ENCODE data around the gene FGF19. TPM values are rescaled to one million over a fixed set of nuclear protein-coding genes. Genes with fewer than 3 reads are reported as not detected.
"Not testable (repeated sequence)": the region's sequence is repeated elsewhere in the genome, so short reads cannot be mapped to it uniquely, and the experiment has no call there.

Gene FGF19
- total RNA-seq, 1 experiment from 2014 or later = 17.6 TPM

DNA sequence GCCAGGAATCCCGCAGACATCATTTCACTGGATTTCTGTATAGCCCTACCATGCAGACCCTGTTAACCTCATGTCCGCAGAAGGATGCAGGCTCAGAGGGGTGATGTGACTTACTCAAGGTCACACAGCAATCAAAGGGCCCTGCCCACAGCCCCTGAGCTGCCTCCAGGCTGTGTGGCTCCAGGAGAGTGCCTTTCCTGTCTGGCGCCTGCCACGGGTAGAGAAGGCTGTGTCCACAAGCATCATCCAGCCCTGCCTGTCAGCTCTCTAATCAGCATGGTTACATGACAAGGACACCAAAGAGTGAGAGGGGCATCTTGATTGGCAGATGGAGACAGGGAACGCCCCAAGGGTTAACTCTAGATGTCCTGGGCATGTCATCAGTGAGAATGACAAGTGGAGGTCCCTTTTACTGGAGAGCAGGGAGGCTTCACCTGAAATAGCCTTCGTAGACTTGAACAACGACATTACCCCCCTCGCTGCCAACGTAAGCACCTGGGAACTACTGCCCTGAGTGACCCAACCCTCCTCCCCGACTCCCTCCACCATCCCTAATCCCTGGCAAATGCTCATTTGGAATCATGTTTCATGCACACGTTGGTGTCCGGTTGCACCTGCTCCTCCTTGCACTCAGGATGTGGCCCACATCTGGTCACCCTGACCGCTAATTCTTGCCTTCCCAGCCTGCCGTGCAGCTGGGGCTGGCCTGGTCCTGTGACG is 6.9 kb downstream of the FGF19 start:
- DNase-seq (ENCODE audit: low spot score) (no peak), ATAC-seq (no peak)
- Mint-ChIP-seq H3K36me3 (peaks cover 13% of the 10 kb centered on the region), H3K27me3 (ENCODE audit: low read depth) (no peaks in the 10 kb centered on the region), H3K27ac (peak overlapping the region; percentile 80), H3K4me1 (peaks cover 46% of the 10 kb centered on the region), H3K4me3 (no peak overlapping the region), H3K9me3 (no peaks in the 10 kb centered on the region)
- ChIA-PET POLR2A (no interaction called here), CTCF (interaction anchor here (1.2 to 1.3 kb wide), 2 partner anchors 12 to 22 kb away, joined by 5 read pairs; no protein-coding TSS in a partner anchor)
- TF ChIP-seq FOXJ3 (CRISPR knock-in tag; IDR thresholded peaks at IDR 0.05; ENCODE audit: borderline replicate concordance) (no peak), GABPB1 (CRISPR knock-in tag; IDR thresholded peaks at IDR 0.05) (no peak), ZNF396 (CRISPR knock-in tag; IDR thresholded peaks at IDR 0.05; ENCODE audit: borderline replicate concordance) (no peak), SOX15 (CRISPR knock-in tag; IDR thresholded peaks at IDR 0.05) (no peak)
- TF ChIP-seq, protein P1, sequence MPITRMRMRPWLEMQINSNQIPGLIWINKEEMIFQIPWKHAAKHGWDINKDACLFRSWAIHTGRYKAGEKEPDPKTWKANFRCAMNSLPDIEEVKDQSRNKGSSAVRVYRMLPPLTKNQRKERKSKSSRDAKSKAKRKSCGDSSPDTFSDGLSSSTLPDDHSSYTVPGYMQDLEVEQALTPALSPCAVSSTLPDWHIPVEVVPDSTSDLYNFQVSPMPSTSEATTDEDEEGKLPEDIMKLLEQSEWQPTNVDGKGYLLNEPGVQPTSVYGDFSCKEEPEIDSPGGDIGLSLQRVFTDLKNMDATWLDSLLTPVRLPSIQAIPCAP (CRISPR knock-in tag; IDR thresholded peaks at IDR 0.05) = no peak
- TF ChIP-seq, protein P2, sequence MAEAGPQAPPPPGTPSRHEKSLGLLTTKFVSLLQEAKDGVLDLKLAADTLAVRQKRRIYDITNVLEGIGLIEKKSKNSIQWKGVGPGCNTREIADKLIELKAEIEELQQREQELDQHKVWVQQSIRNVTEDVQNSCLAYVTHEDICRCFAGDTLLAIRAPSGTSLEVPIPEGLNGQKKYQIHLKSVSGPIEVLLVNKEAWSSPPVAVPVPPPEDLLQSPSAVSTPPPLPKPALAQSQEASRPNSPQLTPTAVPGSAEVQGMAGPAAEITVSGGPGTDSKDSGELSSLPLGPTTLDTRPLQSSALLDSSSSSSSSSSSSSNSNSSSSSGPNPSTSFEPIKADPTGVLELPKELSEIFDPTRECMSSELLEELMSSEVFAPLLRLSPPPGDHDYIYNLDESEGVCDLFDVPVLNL (CRISPR knock-in tag; IDR thresholded peaks at IDR 0.05; ENCODE audit: borderline replicate concordance, low read depth) = no peak

- not testable (repeated sequence) for H3K4me3 Mint-ChIP-seq
- POLR2A ChIA-PET = interaction anchor here (0.7 kb wide), 1 partner anchor 1177 kb away, joined by 3 read pairs; no protein-coding TSS in a partner anchor
Observed at GRCh38 chr11:69695995-69696394, 7.8 kb downstream of the FGF19 start.

DNA sequence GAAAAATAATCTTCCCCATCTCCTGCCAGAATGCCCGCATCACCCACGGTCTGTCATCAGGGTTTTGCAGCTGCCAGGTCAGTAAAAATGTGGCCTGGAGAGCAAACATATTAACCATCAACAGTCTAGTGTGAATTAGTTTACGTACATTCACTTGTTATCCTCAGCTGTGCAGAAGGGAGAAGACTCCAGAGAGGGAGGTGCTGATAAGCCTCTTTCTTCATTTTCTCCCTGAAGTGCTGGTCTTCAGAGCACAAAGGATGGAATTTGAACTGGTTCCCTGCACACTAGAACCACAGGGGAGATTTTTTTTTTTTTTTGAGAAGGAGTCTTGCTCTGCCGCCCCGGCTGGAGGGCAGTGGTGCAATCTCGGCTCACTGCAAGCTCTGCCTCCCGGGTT is 8.2 kb downstream of the FGF19 start:
- no peak overlapping the region for H3K4me3 Mint-ChIP-seq
- no peaks in the 10 kb centered on the region for H3K9me3 Mint-ChIP-seq
- H3K27ac Mint-ChIP-seq = no peak overlapping the region
- ATAC-seq (no peak), DNase-seq (ENCODE audit: low spot score) (no peak)
- peaks cover 40% of the 10 kb centered on the region for H3K4me1 Mint-ChIP-seq
- POLR2A ChIA-PET = no interaction called here
- H3K27me3 Mint-ChIP-seq (ENCODE audit: low read depth) = no peaks in the 10 kb centered on the region
- CTCF ChIA-PET = interaction anchor here (1.2 to 1.6 kb wide), 4 partner anchors 11 to 197 kb away, joined by 3 to 5 read pairs (median 4); no protein-coding TSS in a partner anchor
- peaks cover 13% of the 10 kb centered on the region for H3K36me3 Mint-ChIP-seq
- TF ChIP-seq, protein P3, sequence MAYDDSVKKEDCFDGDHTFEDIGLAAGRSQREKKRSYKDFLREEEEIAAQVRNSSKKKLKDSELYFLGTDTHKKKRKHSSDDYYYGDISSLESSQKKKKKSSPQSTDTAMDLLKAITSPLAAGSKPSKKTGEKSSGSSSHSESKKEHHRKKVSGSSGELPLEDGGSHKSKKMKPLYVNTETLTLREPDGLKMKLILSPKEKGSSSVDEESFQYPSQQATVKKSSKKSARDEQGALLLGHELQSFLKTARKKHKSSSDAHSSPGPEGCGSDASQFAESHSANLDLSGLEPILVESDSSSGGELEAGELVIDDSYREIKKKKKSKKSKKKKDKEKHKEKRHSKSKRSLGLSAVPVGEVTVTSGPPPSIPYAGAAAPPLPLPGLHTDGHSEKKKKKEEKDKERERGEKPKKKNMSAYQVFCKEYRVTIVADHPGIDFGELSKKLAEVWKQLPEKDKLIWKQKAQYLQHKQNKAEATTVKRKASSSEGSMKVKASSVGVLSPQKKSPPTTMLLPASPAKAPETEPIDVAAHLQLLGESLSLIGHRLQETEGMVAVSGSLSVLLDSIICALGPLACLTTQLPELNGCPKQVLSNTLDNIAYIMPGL (CRISPR knock-in tag; IDR thresholded peaks at IDR 0.05) = no peak
- TF ChIP-seq, protein P4, sequence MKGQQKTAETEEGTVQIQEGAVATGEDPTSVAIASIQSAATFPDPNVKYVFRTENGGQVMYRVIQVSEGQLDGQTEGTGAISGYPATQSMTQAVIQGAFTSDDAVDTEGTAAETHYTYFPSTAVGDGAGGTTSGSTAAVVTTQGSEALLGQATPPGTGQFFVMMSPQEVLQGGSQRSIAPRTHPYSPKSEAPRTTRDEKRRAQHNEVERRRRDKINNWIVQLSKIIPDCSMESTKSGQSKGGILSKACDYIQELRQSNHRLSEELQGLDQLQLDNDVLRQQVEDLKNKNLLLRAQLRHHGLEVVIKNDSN (CRISPR knock-in tag; IDR thresholded peaks at IDR 0.05) = no peak
- TF ChIP-seq PRDM15 (CRISPR knock-in tag; IDR thresholded peaks at IDR 0.05) (no peak), NFATC4 (CRISPR knock-in tag; IDR thresholded peaks at IDR 0.05) (no peak), OVOL2 (CRISPR knock-in tag; IDR thresholded peaks at IDR 0.05; ENCODE audit: borderline replicate concordance) (no peak), ZNF416 (CRISPR knock-in tag; IDR thresholded peaks at IDR 0.05) (no peak), CREM (CRISPR knock-in tag; IDR thresholded peaks at IDR 0.05) (no peak), CREB1 (CRISPR knock-in tag; IDR thresholded peaks at IDR 0.05) (no peak), ZNF423 (CRISPR knock-in tag; IDR thresholded peaks at IDR 0.05) (no peak), MYBL2 (CRISPR knock-in tag; IDR thresholded peaks at IDR 0.05) (no peak)
- TF ChIP-seq, protein P5, sequence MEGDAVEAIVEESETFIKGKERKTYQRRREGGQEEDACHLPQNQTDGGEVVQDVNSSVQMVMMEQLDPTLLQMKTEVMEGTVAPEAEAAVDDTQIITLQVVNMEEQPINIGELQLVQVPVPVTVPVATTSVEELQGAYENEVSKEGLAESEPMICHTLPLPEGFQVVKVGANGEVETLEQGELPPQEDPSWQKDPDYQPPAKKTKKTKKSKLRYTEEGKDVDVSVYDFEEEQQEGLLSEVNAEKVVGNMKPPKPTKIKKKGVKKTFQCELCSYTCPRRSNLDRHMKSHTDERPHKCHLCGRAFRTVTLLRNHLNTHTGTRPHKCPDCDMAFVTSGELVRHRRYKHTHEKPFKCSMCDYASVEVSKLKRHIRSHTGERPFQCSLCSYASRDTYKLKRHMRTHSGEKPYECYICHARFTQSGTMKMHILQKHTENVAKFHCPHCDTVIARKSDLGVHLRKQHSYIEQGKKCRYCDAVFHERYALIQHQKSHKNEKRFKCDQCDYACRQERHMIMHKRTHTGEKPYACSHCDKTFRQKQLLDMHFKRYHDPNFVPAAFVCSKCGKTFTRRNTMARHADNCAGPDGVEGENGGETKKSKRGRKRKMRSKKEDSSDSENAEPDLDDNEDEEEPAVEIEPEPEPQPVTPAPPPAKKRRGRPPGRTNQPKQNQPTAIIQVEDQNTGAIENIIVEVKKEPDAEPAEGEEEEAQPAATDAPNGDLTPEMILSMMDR (IDR thresholded peaks at IDR 0.05) = no peak
- TF ChIP-seq, protein P6, sequence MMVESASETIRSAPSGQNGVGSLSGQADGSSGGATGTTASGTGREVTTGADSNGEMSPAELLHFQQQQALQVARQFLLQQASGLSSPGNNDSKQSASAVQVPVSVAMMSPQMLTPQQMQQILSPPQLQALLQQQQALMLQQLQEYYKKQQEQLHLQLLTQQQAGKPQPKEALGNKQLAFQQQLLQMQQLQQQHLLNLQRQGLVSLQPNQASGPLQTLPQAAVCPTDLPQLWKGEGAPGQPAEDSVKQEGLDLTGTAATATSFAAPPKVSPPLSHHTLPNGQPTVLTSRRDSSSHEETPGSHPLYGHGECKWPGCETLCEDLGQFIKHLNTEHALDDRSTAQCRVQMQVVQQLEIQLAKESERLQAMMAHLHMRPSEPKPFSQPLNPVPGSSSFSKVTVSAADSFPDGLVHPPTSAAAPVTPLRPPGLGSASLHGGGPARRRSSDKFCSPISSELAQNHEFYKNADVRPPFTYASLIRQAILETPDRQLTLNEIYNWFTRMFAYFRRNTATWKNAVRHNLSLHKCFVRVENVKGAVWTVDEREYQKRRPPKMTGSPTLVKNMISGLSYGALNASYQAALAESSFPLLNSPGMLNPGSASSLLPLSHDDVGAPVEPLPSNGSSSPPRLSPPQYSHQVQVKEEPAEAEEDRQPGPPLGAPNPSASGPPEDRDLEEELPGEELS (CRISPR knock-in tag; IDR thresholded peaks at IDR 0.05) = no peak

More at GRCh38 chr11:69695995-69696394, 7.8 kb downstream of the FGF19 start:
- not testable (repeated sequence) for H3K27me3 Mint-ChIP-seq (ENCODE audit: low read depth); H3K27ac Mint-ChIP-seq; H3K9me3 Mint-ChIP-seq; DNase-seq (ENCODE audit: low spot score); ATAC-seq
- CTCF ChIA-PET = interaction anchor here (1.2 to 1.6 kb wide), 4 partner anchors 12 to 197 kb away, joined by 3 to 5 read pairs (median 4); no protein-coding TSS in a partner anchor
- Mint-ChIP-seq H3K4me1 (peaks cover 43% of the 10 kb centered on the region), H3K36me3 (peaks cover 13% of the 10 kb centered on the region)

Measured in WTC11 (cell line).